Gastroesophageal sphincter (tissue), 4 donors: ENCODE measurements around the gene GIPC2. TPM values are rescaled to one million over a fixed set of nuclear protein-coding genes. Genes with fewer than 3 reads are reported as not detected.
A peak's percentile ranks its signal among the peaks of the same experiment; 100 is the strongest.

Source experiments
- ATAC-seq: fragments of 150-250 bp; one replicate; pipeline ENCODE4 v1.9.1; 2016; ENCODE audit warnings: mild to moderate bottlenecking, moderate library complexity
- H3K27ac ChIP-seq, 4 donors: fragments of 200-600 bp; sonication (generic) in 3 of 4; 1 replicate in 3 of 4; 2 replicates in 1 of 4; pipeline ENCODE4 v1.5.1; 2016 to 2019
- H3K27me3 ChIP-seq: fragments of 200-600 bp; sonication (generic); one replicate; pipeline ENCODE4 v1.5.1; 2019
- H3K36me3 ChIP-seq, 2 donors: fragments of 200-600 bp; sonication (generic); one replicate each; pipeline ENCODE4 v1.5.1; 2019; ENCODE audit warnings: control low read depth in 1 of 2
- H3K4me1 ChIP-seq, 3 donors: fragments of 200-600 bp; sonication (generic); 1 replicate in 2 of 3; 2 replicates in 1 of 3; pipeline ENCODE4 v1.5.1; 2016 to 2019; ENCODE audit warnings: control low read depth in 2 of 3
- H3K4me3 ChIP-seq, 2 donors: fragments of 200-600 bp; sonication (generic); one replicate each; pipeline ENCODE4 v1.5.1; 2019; ENCODE audit warnings: mild to moderate bottlenecking in 1 of 2, moderate library complexity in 1 of 2
- H3K9me3 ChIP-seq, 3 donors: fragments of 200-600 bp; sonication (generic); one replicate each; pipeline ENCODE4 v1.5.1; 2017 to 2019; ENCODE audit warnings: control low read depth in 2 of 3
- EP300 ChIP-seq: sonication (generic); formaldehyde crosslinking; IDR thresholded peaks from one replicate; pipeline ENCODE4 v1.6.1; 2017; ENCODE audit warnings: antibody characterized with exemption, mild to moderate bottlenecking
- POLR2A ChIP-seq, 2 donors: fragments of 450-650 bp; IDR thresholded peaks; one replicate each; pipeline ENCODE4 v1.6.1; 2017; ENCODE audit warnings: antibody characterized with exemption in 2 of 2, mild to moderate bottlenecking in 2 of 2, moderate library complexity in 1 of 2
- POLR2AphosphoS5 ChIP-seq: sonication (generic); formaldehyde crosslinking; IDR thresholded peaks from one replicate; pipeline ENCODE4 v1.6.1; 2017; ENCODE audit warnings: antibody characterized with exemption
- WGBS, 2 donors: methylation state at CpG; one replicate each; pipeline ENCODE4 v1.1.5; 2018; ENCODE audit warnings: low coverage in 1 of 2; 5-methylcytosine and 5-hydroxymethylcytosine counted together
- total RNA-seq, 4 donors: library from RNA; depleted of rRNA; stranded (reverse); fragments of >200 nt; gene quantifications; one replicate each; pipeline ENCODE4 v1.1.0, GENCODE V29; 2016
- TF ChIP-seq, protein P1 (sequence below), 4 experiments: fragments of 200-600 bp in 2 of 4; fragments of 450-650 bp in 2 of 4; sonication (generic) in 1 of 4; IDR thresholded peaks; one replicate each; pipeline ENCODE4 v1.5.1; 2017 to 2019; ENCODE audit warnings: antibody characterized with exemption in 4 of 4, mild to moderate bottlenecking in 2 of 4, moderate library complexity in 2 of 4

Gene GIPC2
- total RNA-seq, 4 donors from 2014 or later: 2.2 to 9.0 (median 5.5) TPM

DNA sequence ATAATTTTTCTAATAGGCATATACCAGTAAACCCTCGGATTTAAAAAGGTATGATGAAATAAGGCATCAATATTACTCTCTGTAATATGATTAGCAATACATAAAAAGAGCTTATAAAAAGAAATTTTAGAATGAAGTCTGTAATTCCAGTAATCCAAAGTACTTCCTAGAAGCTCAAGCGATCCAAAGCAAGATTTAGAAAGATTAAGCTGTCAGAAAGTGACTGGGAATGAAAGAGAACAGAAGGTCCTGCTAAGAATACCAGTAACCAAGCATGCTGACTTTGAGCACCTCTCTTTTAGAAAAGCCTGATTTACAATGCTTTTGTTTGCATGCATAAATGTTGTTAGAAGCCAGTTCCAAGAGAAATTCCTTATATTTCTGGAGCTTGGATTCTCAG lies 125.1 kb downstream of the GIPC2 start:
- peaks cover 0 to 9% (median 0%) of the 10 kb centered on the region in 3 donors for H3K4me1 ChIP-seq
- H3K4me3 ChIP-seq: no peak overlapping the region
- no peak for ATAC-seq
- no peak overlapping the region for H3K27ac ChIP-seq
- H3K36me3 ChIP-seq: no peaks in the 10 kb centered on the region
- H3K27me3 ChIP-seq: no peaks in the 10 kb centered on the region
- TF ChIP-seq POLR2AphosphoS5 (peak; percentile 88), EP300 (no peak)
- WGBS, 2 donors: 12 to 29% methylated on average over 2 of the region's 2 CpGs
- no peaks in the 10 kb centered on the region for H3K9me3 ChIP-seq

DNA sequence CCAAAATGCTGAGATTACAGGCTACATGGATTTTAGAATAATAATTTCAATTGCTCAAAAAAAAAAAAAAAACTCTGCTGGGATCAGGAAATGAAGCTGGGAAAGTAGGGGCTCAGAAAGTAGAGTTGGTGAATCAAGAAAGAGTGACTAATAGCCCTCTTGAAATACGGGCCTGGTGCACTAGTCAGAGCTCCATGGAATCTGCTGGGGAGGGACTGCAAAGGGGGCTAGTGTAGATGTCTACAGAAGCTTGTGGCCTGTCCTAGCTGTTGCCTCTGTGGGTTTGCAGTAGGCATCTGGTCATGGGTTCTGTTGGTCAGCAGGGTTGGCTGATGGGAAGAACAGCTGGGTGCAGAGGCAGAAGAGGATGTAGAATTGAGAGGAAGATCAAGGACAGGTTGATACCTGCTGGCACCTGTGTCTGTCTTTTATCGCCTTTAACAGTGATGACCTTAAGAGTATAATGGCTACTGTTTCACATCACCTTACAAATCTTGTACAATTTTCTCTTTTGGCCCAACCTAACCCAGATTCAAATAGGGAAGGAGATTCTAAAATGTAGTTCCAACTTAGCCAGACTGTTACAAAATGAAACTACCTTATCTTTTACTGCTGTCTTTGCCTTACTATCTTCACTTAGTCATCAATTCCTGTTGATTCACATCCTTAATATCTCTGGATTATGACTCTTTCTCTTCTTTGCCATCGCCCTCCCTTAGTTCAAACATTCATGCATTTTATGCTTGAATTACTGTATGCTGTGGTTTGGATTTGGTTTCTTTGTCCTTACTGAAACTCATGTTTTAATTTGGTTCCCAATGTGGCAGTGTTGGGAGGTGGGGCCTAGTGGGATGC lies 126.2 kb downstream of the GIPC2 start:
- WGBS, 2 donors: 80 to 92% methylated on average over 2 to 3 of the region's 3 CpGs
- Histone ChIP-seq H3K9me3 (no peaks in the 10 kb centered on the region), H3K4me1 (peaks cover 0 to 9% (median 0%) of the 10 kb centered on the region in 3 donors), H3K27ac (no peak overlapping the region), H3K4me3 (no peak overlapping the region), H3K27me3 (no peaks in the 10 kb centered on the region), H3K36me3 (no peaks in the 10 kb centered on the region)
- ATAC-seq: no peak
- TF ChIP-seq EP300 (no peak), POLR2AphosphoS5 (no peak), POLR2A (IDR thresholded peaks at IDR 0.05) (no peak)
- TF ChIP-seq, protein P1, sequence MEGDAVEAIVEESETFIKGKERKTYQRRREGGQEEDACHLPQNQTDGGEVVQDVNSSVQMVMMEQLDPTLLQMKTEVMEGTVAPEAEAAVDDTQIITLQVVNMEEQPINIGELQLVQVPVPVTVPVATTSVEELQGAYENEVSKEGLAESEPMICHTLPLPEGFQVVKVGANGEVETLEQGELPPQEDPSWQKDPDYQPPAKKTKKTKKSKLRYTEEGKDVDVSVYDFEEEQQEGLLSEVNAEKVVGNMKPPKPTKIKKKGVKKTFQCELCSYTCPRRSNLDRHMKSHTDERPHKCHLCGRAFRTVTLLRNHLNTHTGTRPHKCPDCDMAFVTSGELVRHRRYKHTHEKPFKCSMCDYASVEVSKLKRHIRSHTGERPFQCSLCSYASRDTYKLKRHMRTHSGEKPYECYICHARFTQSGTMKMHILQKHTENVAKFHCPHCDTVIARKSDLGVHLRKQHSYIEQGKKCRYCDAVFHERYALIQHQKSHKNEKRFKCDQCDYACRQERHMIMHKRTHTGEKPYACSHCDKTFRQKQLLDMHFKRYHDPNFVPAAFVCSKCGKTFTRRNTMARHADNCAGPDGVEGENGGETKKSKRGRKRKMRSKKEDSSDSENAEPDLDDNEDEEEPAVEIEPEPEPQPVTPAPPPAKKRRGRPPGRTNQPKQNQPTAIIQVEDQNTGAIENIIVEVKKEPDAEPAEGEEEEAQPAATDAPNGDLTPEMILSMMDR (IDR thresholded peaks at IDR 0.05): no peak

- Histone ChIP-seq H3K27ac (no peak overlapping the region), H3K4me1 (peaks cover 0 to under 1% (median 0%) of the 10 kb centered on the region in 3 donors), H3K9me3 (no peaks in the 10 kb centered on the region), H3K36me3 (no peaks in the 10 kb centered on the region), H3K4me3 (no peak overlapping the region), H3K27me3 (no peaks in the 10 kb centered on the region)
- no peak for ATAC-seq
- TF ChIP-seq POLR2AphosphoS5: no peak
- 14% methylated on average over 3 of the region's 3 CpGs; no CpG with 5 or more reads in 1 of the 2 donors for WGBS, 2 donors
Observed at GRCh38 chr1:78176448-78176847, 130.7 kb downstream of the GIPC2 start.

GRCh38 chr1:78177708-78178270 lies 132.0 kb downstream of the GIPC2 start:
- no peaks in the 10 kb centered on the region for H3K27me3 ChIP-seq
- no peaks in the 10 kb centered on the region for H3K36me3 ChIP-seq
- H3K4me3 ChIP-seq: no peak overlapping the region
- TF ChIP-seq EP300: no peak
- no peak for TF ChIP-seq POLR2AphosphoS5
- TF ChIP-seq, protein P1 (IDR thresholded peaks at IDR 0.05): no peak
- TF ChIP-seq POLR2A (IDR thresholded peaks at IDR 0.05): no peak
- no peaks in the 10 kb centered on the region for H3K9me3 ChIP-seq
- H3K4me1 ChIP-seq: no peaks in the 10 kb centered on the region
- WGBS, 2 donors: 75 to 91% methylated on average over 3 of the region's 3 CpGs
- ATAC-seq: no peak
- H3K27ac ChIP-seq: no peak overlapping the region

DNA sequence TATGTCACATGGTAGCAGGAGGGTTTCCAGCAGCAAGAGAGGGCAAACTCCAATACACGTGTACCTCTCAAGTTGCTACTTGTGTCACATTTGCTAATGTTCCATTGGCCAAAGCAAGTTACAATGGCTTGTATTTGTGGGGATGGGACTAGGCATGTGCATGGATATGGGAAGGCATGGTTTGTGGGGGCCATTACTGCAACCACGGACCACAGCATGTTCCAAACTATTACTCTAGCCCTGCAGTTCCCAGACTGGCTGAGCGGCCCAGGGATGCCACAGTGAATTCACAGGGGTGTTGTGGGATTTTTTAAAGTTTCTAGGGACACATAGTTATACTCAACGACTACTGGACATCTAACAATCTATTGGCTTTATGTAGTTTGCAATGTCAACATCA lies 133.1 kb downstream of the GIPC2 start:
- Histone ChIP-seq H3K4me1 (no peaks in the 10 kb centered on the region), H3K27me3 (no peaks in the 10 kb centered on the region), H3K9me3 (no peaks in the 10 kb centered on the region), H3K27ac (no peak overlapping the region), H3K4me3 (no peak overlapping the region), H3K36me3 (no peaks in the 10 kb centered on the region)
- 75 to 94% methylated on average over 2 of the region's 4 CpGs for WGBS, 2 donors
- ATAC-seq: no peak
- TF ChIP-seq EP300 (no peak), POLR2A (IDR thresholded peaks at IDR 0.05) (no peak), POLR2AphosphoS5 (no peak)
- TF ChIP-seq, protein P1 (IDR thresholded peaks at IDR 0.05): no peak
